GM23338 (cell line): Measurements from ENCODE around the gene KRTAP6-1. TPM values are rescaled to one million over a fixed set of nuclear protein-coding genes. Genes with fewer than 3 reads are reported as not detected.

Source experiments
- ATAC-seq: fragments of 200-7000 bp; cut with Tn5 transposase; 3 replicates; pipeline ENCODE4 v1.9.1; 2020
- DNase-seq: peaks from one replicate; pipeline ENCODE4 v3.0.0-alpha.2; 2015; ENCODE audit warnings: low spot score
- H2AFZ ChIP-seq: fragments of 200-600 bp; sonication (generic); 2 replicates; pipeline ENCODE4 v1.8.0; 2016; ENCODE audit warnings: antibody characterized with exemption, mild to moderate bottlenecking, moderate library complexity
- H3F3A ChIP-seq: fragments of 200-600 bp; sonication (generic); replicated peaks from 2 replicates; pipeline ENCODE4 v1.8.0; 2017; ENCODE audit warnings: antibody characterized with exemption, mixed run types, low read depth
- H3K27ac ChIP-seq: fragments of 200-600 bp; sonication (generic); 2 replicates; pipeline ENCODE4 v1.6.1; 2016; ENCODE audit warnings: low read depth
- H3K27me3 ChIP-seq: fragments of 200-600 bp; sonication (generic); 2 replicates; pipeline ENCODE4 v1.8.0; 2016; ENCODE audit warnings: mild to moderate bottlenecking, mixed run types, moderate library complexity; ENCODE audit not compliant: insufficient read depth
- H3K36me3 ChIP-seq: fragments of 200-600 bp; sonication (generic); 2 replicates; pipeline ENCODE4 v1.8.0; 2016; ENCODE audit warnings: mild to moderate bottlenecking; ENCODE audit not compliant: insufficient read depth
- H3K4me1 ChIP-seq: fragments of 200-600 bp; sonication (generic); 2 replicates; pipeline ENCODE4 v1.8.0; 2016; ENCODE audit warnings: mild to moderate bottlenecking, moderate library complexity; ENCODE audit not compliant: insufficient read depth
- H3K4me2 ChIP-seq: fragments of 200-600 bp; sonication (generic); 2 replicates; pipeline ENCODE4 v1.7.1; 2017; ENCODE audit warnings: mixed run types
- H3K4me3 ChIP-seq: fragments of 200-600 bp; sonication (generic); 2 replicates; pipeline ENCODE4 v1.6.1; 2016; ENCODE audit warnings: mixed run types
- H3K79me2 ChIP-seq: fragments of 200-600 bp; sonication (generic); replicated peaks from 2 replicates; pipeline ENCODE4 v1.8.0; 2017; ENCODE audit warnings: mild to moderate bottlenecking; ENCODE audit not compliant: insufficient read depth
- H3K9me2 ChIP-seq: fragments of 200-600 bp; sonication (generic); 2 replicates; pipeline ENCODE4 v1.8.0; 2017; ENCODE audit not compliant: insufficient read depth
- H4K20me1 ChIP-seq: fragments of 200-600 bp; sonication (generic); replicated peaks from 2 replicates; pipeline ENCODE4 v1.8.0; 2017; ENCODE audit warnings: mild to moderate bottlenecking; ENCODE audit not compliant: insufficient read depth
- H3K27ac Mint-ChIP-seq: 2 replicates; pipeline ENCODE4 v1.8.0; 2020; ENCODE audit warnings: inconsistent platforms, mild to moderate bottlenecking, moderate library complexity, mixed read lengths
- H3K27me3 Mint-ChIP-seq: 3 replicates; pipeline ENCODE4 v1.8.0; 2022; ENCODE audit warnings: low read depth, mild to moderate bottlenecking, moderate library complexity, mixed read lengths, inconsistent platforms; ENCODE audit not compliant: insufficient read depth, poor library complexity
- H3K36me3 Mint-ChIP-seq: 3 replicates; pipeline ENCODE4 v1.8.0; 2021; ENCODE audit warnings: low read depth, mild to moderate bottlenecking, inconsistent platforms, moderate library complexity, mixed read lengths
- H3K4me1 Mint-ChIP-seq: 3 replicates; pipeline ENCODE4 v1.8.0; 2020; ENCODE audit warnings: mild to moderate bottlenecking, inconsistent platforms, mixed read lengths
- H3K4me3 Mint-ChIP-seq: 3 replicates; pipeline ENCODE4 v1.8.0; 2021; ENCODE audit warnings: moderate library complexity, mild to moderate bottlenecking, inconsistent platforms, mixed read lengths
- H3K9me3 Mint-ChIP-seq: 3 replicates; pipeline ENCODE4 v1.8.0; 2020; ENCODE audit warnings: moderate library complexity, mild to moderate bottlenecking, inconsistent platforms, mixed read lengths
- CTCF ChIP-seq, 2 experiments: fragments of 200-600 bp in 1 of 2; sonication (generic) in 1 of 2; conservative IDR thresholded peaks; 2 replicates each; pipeline versions ENCODE4 v1.5.1 to v1.6.1; 2016 to 2017; ENCODE audit warnings: antibody characterized with exemption in 2 of 2, low read depth in 2 of 2, mild to moderate bottlenecking in 2 of 2, moderate library complexity in 1 of 2
- ETS1 ChIP-seq: IDR thresholded peaks from 2 replicates; pipeline ENCODE4 v1.6.1; 2016; ENCODE audit warnings: antibody characterized with exemption
- EZH2 ChIP-seq: fragments of 200-600 bp; sonication (generic); IDR thresholded peaks from one replicate; pipeline ENCODE4 v1.8.0; 2017; ENCODE audit warnings: antibody characterized with exemption, mild to moderate bottlenecking, low read depth; ENCODE audit not compliant: unreplicated experiment
- JUNB ChIP-seq: IDR thresholded peaks from one replicate; pipeline ENCODE4 v1.6.1; 2016; ENCODE audit warnings: antibody characterized with exemption; ENCODE audit not compliant: unreplicated experiment
- NANOG ChIP-seq: IDR thresholded peaks from 2 replicates; pipeline ENCODE4 v1.6.1; 2016; ENCODE audit warnings: antibody characterized with exemption, borderline replicate concordance
- POLR2AphosphoS5 ChIP-seq: IDR thresholded peaks from 2 replicates; pipeline ENCODE4 v1.6.1; 2016; ENCODE audit warnings: antibody characterized with exemption, low read depth
- REST ChIP-seq: IDR thresholded peaks from one replicate; pipeline ENCODE4 v1.6.1; 2018; ENCODE audit warnings: antibody characterized with exemption; ENCODE audit not compliant: unreplicated experiment
- STAT1 ChIP-seq: IDR thresholded peaks from one replicate; pipeline ENCODE4 v1.6.1; 2016; ENCODE audit warnings: antibody characterized with exemption; ENCODE audit not compliant: unreplicated experiment
- ZNF114 ChIP-seq: fragments of 250-450 bp; sonication (Bioruptor Pico); IDR thresholded peaks from 2 replicates; pipeline ENCODE4 v1.5.0; 2020; ENCODE audit warnings: mild to moderate bottlenecking, moderate library complexity
- ZNF462 ChIP-seq: fragments of 250-450 bp; sonication (Bioruptor Pico); IDR thresholded peaks from 2 replicates; pipeline ENCODE4 v1.5.0; 2020; ENCODE audit warnings: mild to moderate bottlenecking, moderate library complexity
- polyA plus RNA-seq: library from polyadenylated mRNA; unstranded; fragments of >200 nt; fragmentation: Nextera tagmentation; extraction: Ambion mirVana; gene quantifications from 2 replicates; pipeline ENCODE4 v1.2.1, GENCODE V29; 2016
- total RNA-seq: library from RNA; depleted of rRNA; stranded (reverse); fragments of >200 nt; shearing (Covaris generic); gene quantifications from 2 replicates; pipeline ENCODE4 v1.2.3, GENCODE V29; 2014

KRTAP6-1 gene
- total and polyA plus RNA-seq, 2 experiments from 2014 or later, result not detected

GRCh38 chr21:30629200-30629599 is 15.5 kb upstream of the KRTAP6-1 start:
- TF ChIP-seq REST (no peak), NANOG (no peak), STAT1 (no peak), POLR2AphosphoS5 (no peak), CTCF (conservative IDR thresholded peaks at IDR 0.05; ENCODE audit: low read depth in 2 of 2) (no peak), ZNF114 (CRISPR knock-in tag) (no peak), ZNF462 (CRISPR knock-in tag) (no peak), JUNB (no peak), EZH2 (no peak), ETS1 (no peak)
- H3K36me3 Mint-ChIP-seq, result 0 out of 3 replicates have a peak, but pooled peaks cover 5% of the 10 kb centered on the region
- H3K27ac Mint-ChIP-seq, result no peak overlapping the region
- H3K4me2 ChIP-seq, result no peak overlapping the region
- H3K27ac ChIP-seq, result no peak overlapping the region
- no peak overlapping the region for H3K4me3 Mint-ChIP-seq
- DNase-seq (no peak), ATAC-seq (no peak)
- no peaks in the 10 kb centered on the region for H4K20me1 ChIP-seq
- H3K4me3 ChIP-seq, result no peak overlapping the region
- no peaks in the 10 kb centered on the region; the same call in 1 of the 2 replicates for H3K4me1 ChIP-seq
- H3K36me3 ChIP-seq, result no peaks in the 10 kb centered on the region
- H2AFZ ChIP-seq, result no peak overlapping the region
- peaks cover 13% of the 10 kb centered on the region for H3K9me2 ChIP-seq
- H3K27me3 Mint-ChIP-seq, result peaks cover 2% of the 10 kb centered on the region
- H3K9me3 Mint-ChIP-seq, result peaks cover 15% of the 10 kb centered on the region
- H3K79me2 ChIP-seq, result no peaks in the 10 kb centered on the region
- H3F3A ChIP-seq, result no peaks in the 10 kb centered on the region
- H3K4me1 Mint-ChIP-seq, result no peaks in the 10 kb centered on the region; the same call in 2 of the 3 replicates
- H3K27me3 ChIP-seq, result no peaks in the 10 kb centered on the region
